ENCODE results near the gene CBR3. TPM values are rescaled to one million over a fixed set of nuclear protein-coding genes. Genes with fewer than 3 reads are reported as not detected.
"Not testable (repeated sequence)": the region's sequence is repeated elsewhere in the genome, so short reads cannot be mapped to it uniquely, and the experiment has no call there.

The CBR3 gene
- total and polyA plus RNA-seq, 2 donors (not counting 1 experiment from before 2014, with no cell fraction given) = 1.9 to 11.3 TPM

DNA sequence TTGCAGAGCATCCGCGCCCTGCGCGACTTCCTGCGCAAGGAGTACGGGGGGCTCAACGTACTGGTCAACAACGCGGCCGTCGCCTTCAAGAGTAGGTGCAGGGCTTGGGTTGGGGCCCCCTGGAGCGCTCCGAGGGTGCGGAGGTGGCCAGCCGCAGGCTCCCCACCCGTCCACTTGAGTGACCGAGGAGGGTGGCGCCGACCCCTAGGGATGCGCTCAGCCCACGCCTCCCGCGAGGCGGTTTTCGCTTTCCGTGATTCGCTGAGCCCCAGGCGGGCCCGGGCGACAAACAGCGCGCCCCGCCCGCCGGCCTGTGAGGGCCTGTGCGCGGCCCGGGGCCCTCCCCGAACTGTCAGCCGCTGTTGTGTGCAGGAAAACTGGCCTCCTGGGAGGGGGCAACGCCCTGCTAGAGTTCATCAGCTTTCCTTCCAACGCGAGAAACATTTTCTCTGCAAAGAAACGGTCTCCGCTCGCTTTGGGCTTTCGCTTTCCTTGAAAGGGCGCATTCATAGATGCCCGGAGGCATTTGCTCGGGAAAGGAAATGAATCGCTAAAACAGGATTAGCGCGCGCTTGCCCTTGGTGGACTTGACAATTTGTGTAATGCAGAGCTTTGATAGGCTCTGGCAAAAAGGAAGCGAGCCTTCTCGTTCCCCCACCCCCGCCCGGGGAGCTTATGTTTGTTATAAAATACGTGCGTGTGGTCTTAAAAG lies 668 bp downstream of the CBR3 start:
- peak overlapping the region; percentile 78 for H2AFZ ChIP-seq (ENCODE audit: insufficient read depth, low read depth, low read length, poor library complexity, severe bottlenecking)
- H3K27ac ChIP-seq (ENCODE audit: low read length in 2 of 2) = peak overlapping the region; percentile 41 to 62
- H3K4me2 ChIP-seq (replicated peaks; ENCODE audit: low read depth, low read length, poor library complexity, severe bottlenecking) = peak overlapping the region; percentile 85
- TF ChIP-seq EZH2 (IDR thresholded peaks at IDR 0.05; ENCODE audit: borderline replicate concordance, insufficient read depth, low read depth, low read length, poor library complexity, severe bottlenecking) = no peak
- TF ChIP-seq, protein P1, sequence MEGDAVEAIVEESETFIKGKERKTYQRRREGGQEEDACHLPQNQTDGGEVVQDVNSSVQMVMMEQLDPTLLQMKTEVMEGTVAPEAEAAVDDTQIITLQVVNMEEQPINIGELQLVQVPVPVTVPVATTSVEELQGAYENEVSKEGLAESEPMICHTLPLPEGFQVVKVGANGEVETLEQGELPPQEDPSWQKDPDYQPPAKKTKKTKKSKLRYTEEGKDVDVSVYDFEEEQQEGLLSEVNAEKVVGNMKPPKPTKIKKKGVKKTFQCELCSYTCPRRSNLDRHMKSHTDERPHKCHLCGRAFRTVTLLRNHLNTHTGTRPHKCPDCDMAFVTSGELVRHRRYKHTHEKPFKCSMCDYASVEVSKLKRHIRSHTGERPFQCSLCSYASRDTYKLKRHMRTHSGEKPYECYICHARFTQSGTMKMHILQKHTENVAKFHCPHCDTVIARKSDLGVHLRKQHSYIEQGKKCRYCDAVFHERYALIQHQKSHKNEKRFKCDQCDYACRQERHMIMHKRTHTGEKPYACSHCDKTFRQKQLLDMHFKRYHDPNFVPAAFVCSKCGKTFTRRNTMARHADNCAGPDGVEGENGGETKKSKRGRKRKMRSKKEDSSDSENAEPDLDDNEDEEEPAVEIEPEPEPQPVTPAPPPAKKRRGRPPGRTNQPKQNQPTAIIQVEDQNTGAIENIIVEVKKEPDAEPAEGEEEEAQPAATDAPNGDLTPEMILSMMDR (IDR thresholded peaks at IDR 0.05) = no peak
- H3K79me2 ChIP-seq (ENCODE audit: control insufficient read depth, insufficient read depth, low read length) = no peaks in the 10 kb centered on the region
- WGBS (ENCODE audit: insufficient coverage) = under 1% methylated on average over 54 of the region's 60 CpGs
- DNase-seq (peak; percentile 74), ATAC-seq (ENCODE audit: low read depth) (peak; percentile 86)
- CTCF ChIA-PET = interaction anchor here (0.6 to 2.1 kb wide), 8 partner anchors 8 to 128 kb away, joined by 3 to 13 read pairs (median 4); no protein-coding TSS in a partner anchor
- no peaks in the 10 kb centered on the region for H3K27me3 Mint-ChIP-seq
- H3K27ac Mint-ChIP-seq = peak overlapping the region; percentile 90
- H3K4me3 ChIP-seq (ENCODE audit: control extremely low read depth in 1 of 5, extremely low read depth in 1 of 5, insufficient read depth in 1 of 5, low read depth in 2 of 5, low read length in 4 of 5) = peak overlapping the region; percentile 71 to 89 (median 76)
- H3K9me3 Mint-ChIP-seq (ENCODE audit: insufficient read depth) = no peaks in the 10 kb centered on the region
- peak overlapping the region; percentile 90 for H3K4me3 Mint-ChIP-seq
- peaks cover 0 to 3% of the 10 kb centered on the region in 2 experiments for H3K36me3 ChIP-seq (replicated peaks in 1 of 2; ENCODE audit: control extremely low read depth in 1 of 2, control insufficient read depth in 1 of 2, extremely low read depth in 1 of 2, insufficient read depth in 2 of 2, low read length in 1 of 2)
- H3K27me3 ChIP-seq (replicated peaks in 1 of 4; ENCODE audit: control extremely low read depth in 1 of 4, control insufficient read depth in 3 of 4, insufficient read depth in 4 of 4, low read length in 3 of 4) = peaks cover 0 to 3% (median 0%) of the 10 kb centered on the region in 4 experiments
- H3K9ac ChIP-seq (ENCODE audit: low read length) = peak overlapping the region; percentile 75
- peaks cover 20 to 27% of the 10 kb centered on the region in 2 donors for H3K4me1 ChIP-seq (ENCODE audit: control insufficient read depth in 2 of 2, insufficient read depth in 2 of 2, low read length in 2 of 2)
- no peaks in the 10 kb centered on the region for H3K9me3 ChIP-seq (ENCODE audit: control extremely low read depth in 1 of 3, control insufficient read depth in 2 of 3, insufficient read depth in 1 of 3, low read length in 2 of 3)
- intact Hi-C loops (cut with micrococcal nuclease) = loop anchor here (1.0 kb wide), 1 partner anchor 21 kb away; the partner anchor contains the start of gene DOP1B
- peaks cover 33% of the 10 kb centered on the region for H3K4me1 Mint-ChIP-seq
- H4K20me1 ChIP-seq (ENCODE audit: control insufficient read depth, insufficient read depth, low read length, poor library complexity, severe bottlenecking) = no peaks in the 10 kb centered on the region
- POLR2A ChIA-PET = interaction anchor here (0.5 to 1.9 kb wide), 9 partner anchors 10 to 269 kb away, joined by 3 to 11 read pairs (median 3); partner anchors contain the start of genes MORC3 and SETD4

DNA sequence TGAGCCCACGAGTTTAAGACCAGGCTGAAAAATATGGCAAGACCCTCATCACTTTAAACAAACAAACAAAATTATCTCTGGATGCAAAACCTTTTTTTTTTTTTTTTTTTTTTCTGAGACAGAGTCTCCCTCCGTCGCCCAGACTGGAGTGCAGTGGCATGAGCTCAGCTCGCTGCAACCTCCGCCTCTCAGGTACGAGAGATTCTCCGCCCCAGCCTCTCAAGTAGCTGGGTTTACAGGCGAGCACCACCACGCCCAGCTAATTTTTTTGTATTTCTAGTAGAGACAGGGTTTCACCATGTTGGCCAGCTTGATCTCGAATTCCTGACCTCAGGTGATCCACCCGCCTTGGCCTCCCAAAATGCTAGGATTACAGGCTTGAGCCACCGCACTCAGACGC lies 4.9 kb downstream of the CBR3 start:
- DNase-seq; H4K20me1 ChIP-seq (ENCODE audit: control insufficient read depth, insufficient read depth, low read length, poor library complexity, severe bottlenecking); H3K9ac ChIP-seq (ENCODE audit: low read length); H3K27me3 ChIP-seq (replicated peaks in 1 of 4; ENCODE audit: control extremely low read depth in 1 of 4, control insufficient read depth in 3 of 4, insufficient read depth in 4 of 4, low read length in 3 of 4); H3K4me3 Mint-ChIP-seq; H2AFZ ChIP-seq (ENCODE audit: insufficient read depth, low read depth, low read length, poor library complexity, severe bottlenecking); H3K27ac Mint-ChIP-seq; H3K4me2 ChIP-seq (replicated peaks; ENCODE audit: low read depth, low read length, poor library complexity, severe bottlenecking); H3K79me2 ChIP-seq (ENCODE audit: control insufficient read depth, insufficient read depth, low read length); H3K9me3 Mint-ChIP-seq (ENCODE audit: insufficient read depth); H3K27me3 Mint-ChIP-seq; H3K36me3 ChIP-seq (replicated peaks in 1 of 2; ENCODE audit: control extremely low read depth in 1 of 2, control insufficient read depth in 1 of 2, extremely low read depth in 1 of 2, insufficient read depth in 2 of 2, low read length in 1 of 2); ATAC-seq (ENCODE audit: low read depth); H3K4me3 ChIP-seq (ENCODE audit: control extremely low read depth in 1 of 5, extremely low read depth in 1 of 5, insufficient read depth in 1 of 5, low read depth in 2 of 5, low read length in 4 of 5); H3K9me3 ChIP-seq (ENCODE audit: control extremely low read depth in 1 of 3, control insufficient read depth in 2 of 3, insufficient read depth in 1 of 3, low read length in 2 of 3); H3K27ac ChIP-seq (ENCODE audit: low read length in 2 of 2): not testable (repeated sequence)
- intact Hi-C loops (cut with micrococcal nuclease) = loop anchor here (5.0 kb wide), 1 partner anchor 248 kb away; the partner anchor contains the start of gene CHAF1B
- H3K4me1 Mint-ChIP-seq = peaks cover 26% of the 10 kb centered on the region
- ChIA-PET CTCF (interaction anchor here (0.6 to 6.5 kb wide), 8 partner anchors 12 to 491 kb away, joined by 3 to 64 read pairs (median 7); no protein-coding TSS in a partner anchor), POLR2A (interaction anchor here (0.7 to 0.8 kb wide), 2 partner anchors 104 to 290 kb away, joined by 3 to 9 read pairs; no protein-coding TSS in a partner anchor)
- WGBS (ENCODE audit: insufficient coverage) = 96% methylated on average over 10 of the region's 13 CpGs
- peaks cover 14 to 24% of the 10 kb centered on the region in 2 donors for H3K4me1 ChIP-seq (ENCODE audit: control insufficient read depth in 2 of 2, insufficient read depth in 2 of 2, low read length in 2 of 2)
